Gastrocnemius medialis (tissue), 4 donors: ENCODE data around the gene SGCB.

Experiments used
- CTCF ChIP-seq, 5 experiments: fragments of 450-650 bp in 3 of 5; fragments of 200-600 bp in 2 of 5; sonication (generic) in 2 of 5; IDR thresholded peaks in 4 of 5; conservative IDR thresholded peaks in 1 of 5; 1 replicate in 4 of 5; 2 replicates in 1 of 5; pipeline ENCODE4 v1.5.1; 2016 to 2019; ENCODE audit warnings: antibody characterized with exemption in 5 of 5, mild to moderate bottlenecking in 3 of 5, moderate library complexity in 3 of 5
- POLR2A ChIP-seq, 2 donors: fragments of 450-650 bp; IDR thresholded peaks; one replicate each; pipeline ENCODE4 v1.6.1; 2017; ENCODE audit warnings: antibody characterized with exemption in 2 of 2, mild to moderate bottlenecking in 2 of 2, moderate library complexity in 2 of 2

- TF ChIP-seq CTCF (IDR thresholded peaks at IDR 0.05 in 4 of 5, conservative IDR thresholded peaks at IDR 0.05 in 1 of 5), result no peak
- no peak for TF ChIP-seq POLR2A (IDR thresholded peaks at IDR 0.05)
Observed at GRCh38 chr4:52071791-52072546, 33.9 kb upstream of the SGCB start.
